ENCODE results near the gene BIRC6.

- no peak for TF ChIP-seq CTCF (IDR thresholded peaks at IDR 0.05)
- no peak for TF ChIP-seq POLR2A (IDR thresholded peaks at IDR 0.05)
Measured at GRCh38 chr2:32386739-32387138, 29.9 kb downstream of the BIRC6 start.

Data from testis (tissue), 2 donors.